Hypothalamus (tissue), 51 donors: Measurements from ENCODE around the gene YAE1.
A peak's percentile ranks its signal among the peaks of the same experiment; 100 is the strongest.

Experiments
- DNase-seq, 51 donors: peaks; one replicate each; lab custom pipeline; 2025; lab: John Stamatoyannopoulos, UW

Gene YAE1

DNA sequence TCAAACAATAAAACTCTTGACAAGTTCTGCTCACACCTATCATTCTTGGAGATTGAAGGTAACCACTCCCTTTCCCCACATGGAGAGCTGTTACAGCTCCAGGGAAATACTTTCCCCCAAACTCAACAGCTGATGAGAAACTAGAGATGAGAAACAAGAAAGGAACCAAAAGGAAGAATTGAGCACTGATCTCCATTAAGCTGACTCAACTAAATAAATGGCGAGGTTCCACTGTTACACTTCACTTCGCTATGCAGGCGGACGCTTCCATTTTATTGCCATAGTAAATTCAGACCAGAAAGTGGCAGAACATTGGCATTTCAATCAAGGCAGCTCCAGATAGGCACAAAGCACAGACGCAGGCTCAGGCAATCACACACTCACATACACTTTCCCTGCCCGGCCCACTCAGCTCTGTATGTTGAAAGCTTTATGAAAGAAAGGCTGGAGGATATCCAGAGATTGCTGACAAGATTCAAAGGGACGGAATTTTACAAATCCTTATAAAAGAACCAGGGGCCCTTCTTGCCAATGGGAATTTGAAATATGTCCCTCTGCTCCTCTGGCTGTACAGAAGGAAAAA lies 11.5 kb upstream of the YAE1 start:
- peak in 1 of 51 donors; percentile 5 for DNase-seq

DNA sequence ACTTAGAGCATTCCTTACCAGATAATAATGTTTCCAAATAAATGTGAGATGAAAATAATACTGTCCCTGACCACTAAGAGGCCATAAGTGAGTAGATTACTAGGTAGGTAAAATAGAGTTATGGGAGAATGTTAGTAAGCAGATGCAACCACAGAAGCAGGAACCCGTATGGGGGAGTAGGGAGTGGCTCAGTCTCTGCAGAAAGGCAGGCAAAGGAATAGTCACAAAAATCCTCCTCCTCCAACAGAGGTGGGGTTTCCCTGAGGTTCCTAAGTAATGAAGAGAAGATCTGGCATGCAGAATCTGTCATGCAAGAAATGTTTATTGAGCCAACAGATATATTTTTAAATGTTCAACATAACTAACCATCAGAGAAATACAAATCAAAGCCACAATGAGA lies 9.0 kb upstream of the YAE1 start:
- DNase-seq = no peak

DNA sequence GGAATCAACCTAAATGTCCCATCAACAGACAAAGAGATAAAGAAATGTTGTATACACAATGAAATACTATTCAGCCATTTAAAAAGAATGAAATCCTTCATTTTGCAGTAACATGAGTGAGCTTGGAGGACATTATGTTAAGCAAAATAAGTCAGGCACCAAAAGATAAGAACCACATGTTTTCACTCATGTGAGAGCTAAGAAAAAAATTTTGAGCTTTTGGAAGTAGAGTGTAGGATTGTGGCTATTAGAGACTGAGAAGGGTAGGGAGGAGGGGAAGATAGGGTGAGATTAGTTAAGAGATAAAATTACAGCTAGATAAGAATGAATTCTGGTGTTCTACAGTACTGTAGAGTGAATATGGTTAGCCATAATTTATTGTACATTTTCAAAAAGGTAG lies 8.3 kb upstream of the YAE1 start:
- no peak for DNase-seq

DNA sequence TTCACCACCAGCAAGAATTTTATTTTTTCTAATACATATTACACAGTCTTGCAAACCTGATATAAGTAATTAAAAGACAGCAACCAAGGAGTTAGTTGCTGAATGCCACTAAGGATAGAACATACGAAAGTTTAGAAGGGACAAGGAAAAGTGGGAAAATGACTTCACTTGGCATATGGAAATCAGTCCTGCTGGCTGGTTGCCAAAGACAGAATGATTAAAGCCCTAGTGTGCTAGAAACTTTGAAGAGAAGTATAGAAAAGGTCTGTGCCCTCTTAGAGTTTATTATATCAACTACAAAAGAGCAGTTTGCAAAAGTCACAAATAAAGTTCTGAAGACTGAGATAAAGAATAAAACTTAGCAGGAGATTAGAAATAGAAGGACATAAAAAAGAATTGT lies 5.8 kb upstream of the YAE1 start:
- DNase-seq = no peak

DNA sequence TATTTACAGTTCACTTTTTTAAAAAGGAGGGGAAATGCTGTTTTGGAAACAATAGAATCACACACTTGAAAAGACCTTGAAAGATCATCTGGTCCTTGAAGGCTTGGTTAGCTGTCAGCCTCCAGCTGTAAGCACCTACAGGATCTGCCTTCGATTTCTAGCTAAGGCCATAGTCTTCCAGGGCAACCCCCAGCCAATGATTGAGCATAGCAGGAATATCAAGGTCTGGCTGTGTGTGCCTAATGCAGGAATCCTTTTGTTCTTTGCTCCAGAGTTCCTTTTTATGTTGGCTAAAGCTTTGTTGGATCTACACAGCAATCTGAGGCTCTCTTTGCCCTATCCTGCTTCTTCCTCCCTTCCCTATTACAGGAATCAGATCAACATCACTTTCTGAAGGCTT lies 5.2 kb upstream of the YAE1 start:
- DNase-seq = no peak

DNA sequence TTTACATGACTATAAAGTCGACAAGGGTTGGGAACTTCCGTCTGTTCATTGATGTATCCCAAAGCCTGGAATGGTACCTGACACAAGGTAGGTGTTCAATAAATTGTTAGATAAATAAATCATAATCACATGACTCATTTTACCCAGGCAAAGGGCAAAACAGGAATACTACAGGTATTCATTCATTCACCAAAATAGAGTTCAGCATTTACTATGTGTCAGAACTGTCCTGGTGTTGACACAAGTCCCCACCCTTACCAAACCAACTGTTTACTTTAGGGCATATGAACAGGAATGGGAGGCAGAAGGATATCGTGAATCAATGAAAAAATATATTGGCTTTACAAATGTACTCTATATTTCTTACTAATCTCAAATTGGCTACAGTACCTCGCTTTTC lies 666 bp upstream of the YAE1 start:
- DNase-seq = no peak

DNA sequence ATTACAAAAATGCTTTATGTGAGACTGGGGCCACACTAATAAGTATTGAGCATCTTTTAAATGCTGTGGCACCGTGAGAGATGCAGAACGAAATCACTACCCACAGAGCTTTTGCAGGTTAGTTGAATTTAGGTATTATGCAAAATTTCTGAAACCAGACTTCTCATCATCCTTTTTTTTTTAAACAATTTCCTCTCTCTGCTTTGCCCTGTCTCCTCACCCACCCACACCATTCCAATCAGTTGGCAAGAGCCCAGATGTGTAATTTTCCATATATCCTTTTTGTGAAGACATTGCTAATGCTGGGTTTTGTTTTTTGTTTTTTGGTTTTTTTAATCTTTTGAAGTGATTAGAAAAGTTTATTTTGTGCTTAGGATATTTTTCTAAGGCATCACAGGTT lies 1.1 kb downstream of the YAE1 start:
- DNase-seq = no peak

DNA sequence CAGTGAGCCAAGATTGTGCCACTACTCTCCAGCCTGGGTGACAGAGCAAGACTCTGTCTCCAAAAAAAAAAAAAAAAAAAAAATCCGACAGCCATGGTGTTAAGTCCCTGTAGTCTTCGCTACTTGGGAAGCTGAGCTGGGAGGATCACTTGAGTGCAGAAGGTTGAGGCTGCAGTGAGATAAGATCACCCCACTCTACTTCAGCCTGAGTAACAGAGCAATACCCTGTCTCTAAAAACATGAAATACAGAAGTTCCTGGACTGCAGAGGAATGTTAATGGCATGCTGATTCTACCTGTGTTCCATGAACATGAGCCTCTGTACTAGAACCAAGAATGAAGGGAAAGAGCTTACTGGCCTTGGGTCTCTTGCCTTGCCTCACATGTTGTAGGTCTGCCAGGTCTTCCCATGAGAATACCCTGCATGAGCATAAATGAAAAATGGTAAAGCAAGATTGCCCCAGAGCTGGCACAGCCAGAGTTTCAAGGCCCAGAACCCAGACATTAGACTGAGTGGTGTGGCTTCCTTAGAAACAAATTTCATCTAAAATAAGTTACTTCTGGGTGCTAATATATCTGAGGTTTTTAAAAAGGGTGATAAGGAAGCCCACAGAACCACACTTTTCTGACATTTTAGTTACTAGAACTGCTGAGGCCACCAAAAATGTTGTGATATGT lies 8.6 kb downstream of the YAE1 start:
- DNase-seq = no peak

DNA sequence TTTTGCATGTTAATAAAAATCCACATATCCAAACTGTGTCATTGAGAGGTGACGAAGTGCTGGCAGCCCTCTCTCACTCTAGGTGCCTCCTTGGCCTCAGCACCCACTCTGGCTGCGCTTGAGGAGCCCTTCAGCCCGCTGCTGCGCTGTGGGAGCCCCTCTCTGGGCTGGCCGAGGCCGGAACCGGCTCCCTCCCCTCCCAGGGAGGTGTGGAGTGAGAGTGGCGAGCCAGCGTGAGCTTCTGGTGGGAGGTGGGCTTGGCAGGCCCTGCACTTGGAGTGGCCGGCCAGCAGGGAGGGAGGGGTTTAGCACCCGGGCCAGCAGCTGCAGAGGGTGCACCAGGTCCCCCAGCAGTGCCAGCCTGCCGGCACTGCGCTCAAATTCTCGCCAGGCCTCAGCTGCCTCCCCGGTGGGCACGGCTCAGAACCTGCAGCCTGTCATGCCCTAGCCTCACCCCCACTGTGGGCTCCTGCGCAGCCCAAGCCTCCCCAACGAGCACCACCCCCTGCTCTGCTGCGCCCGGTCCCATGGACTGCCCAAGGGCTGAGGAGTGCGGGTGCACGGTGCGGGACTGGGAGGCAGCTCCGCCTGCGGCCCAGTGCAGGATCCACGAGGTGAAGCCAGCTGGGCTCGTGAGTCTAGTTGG lies 11.1 kb downstream of the YAE1 start:
- no peak for DNase-seq

DNA sequence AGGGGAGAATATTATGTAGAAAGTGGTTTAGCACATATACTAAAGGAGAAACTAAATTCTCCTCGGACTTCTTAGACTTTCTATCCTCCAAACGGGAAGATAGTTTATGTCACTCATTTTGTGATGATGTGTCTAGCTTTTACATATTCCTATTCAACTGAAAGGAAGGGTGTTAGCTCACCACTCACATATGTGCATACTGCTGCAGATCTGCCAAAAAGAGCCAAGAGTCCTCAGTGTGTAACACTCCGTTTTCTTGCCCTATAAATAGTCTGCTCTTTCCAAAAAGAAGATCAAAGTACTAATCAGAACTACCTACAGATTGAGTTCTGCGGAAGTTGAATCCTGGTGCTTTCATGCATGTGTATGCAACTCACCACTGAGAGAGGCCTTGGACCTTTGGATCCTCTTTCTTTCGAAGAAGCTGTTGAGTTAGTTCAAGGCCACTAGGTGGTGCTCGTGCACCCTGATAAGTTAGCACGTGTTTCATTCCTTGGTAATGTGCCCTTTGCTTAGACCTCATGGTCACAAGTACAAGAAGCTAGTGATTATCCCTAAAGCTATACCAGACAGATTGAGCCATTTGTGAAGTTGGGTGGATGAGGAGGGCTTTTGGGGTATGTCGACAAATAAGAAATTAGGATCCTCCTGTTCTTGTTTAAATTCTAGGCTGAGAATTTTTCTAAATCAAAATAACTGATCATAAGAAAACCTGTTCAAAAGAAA lies 14.1 kb downstream of the YAE1 start:
- DNase-seq = peak in 46 of 51 donors; percentile 1 to 88 (median 44)

DNA sequence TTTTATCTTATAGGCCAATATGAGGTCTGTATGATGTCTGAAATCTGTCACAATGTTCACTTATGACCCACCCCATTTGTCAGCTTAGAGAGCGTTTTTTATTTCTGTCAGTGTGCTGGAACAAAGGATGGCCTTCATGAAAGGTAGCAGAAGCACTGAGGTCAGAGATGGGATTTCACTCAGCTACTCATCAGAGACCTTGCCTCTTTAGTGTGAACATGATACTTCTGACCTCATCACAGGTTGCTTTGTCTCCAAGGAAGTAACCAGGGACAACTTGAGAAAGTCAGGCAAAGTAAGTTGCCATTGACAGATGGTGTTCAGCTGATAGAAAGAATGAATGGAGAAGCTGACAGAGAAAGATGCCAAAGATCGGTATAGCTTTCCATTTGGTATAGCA lies 16.3 kb downstream of the YAE1 start:
- DNase-seq = no peak

DNA sequence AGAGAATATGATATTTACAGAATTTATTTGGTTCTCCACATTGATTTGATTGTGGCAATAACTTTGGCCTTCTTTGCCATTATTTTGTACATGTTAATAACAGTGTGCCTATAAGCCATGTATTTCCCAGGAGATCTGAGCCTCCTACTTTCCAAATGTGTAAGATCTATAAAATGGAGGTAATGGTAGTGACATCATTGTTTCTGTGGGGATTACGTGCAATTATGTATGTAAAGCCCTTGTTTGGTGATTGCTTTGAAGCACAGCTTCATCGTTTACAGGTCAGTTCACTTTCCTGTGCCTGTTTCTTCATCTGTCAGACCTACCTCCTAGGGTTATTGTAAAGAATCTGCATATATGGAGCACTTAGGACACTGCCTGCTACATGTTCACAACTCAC lies 17.3 kb downstream of the YAE1 start:
- DNase-seq = no peak

DNA sequence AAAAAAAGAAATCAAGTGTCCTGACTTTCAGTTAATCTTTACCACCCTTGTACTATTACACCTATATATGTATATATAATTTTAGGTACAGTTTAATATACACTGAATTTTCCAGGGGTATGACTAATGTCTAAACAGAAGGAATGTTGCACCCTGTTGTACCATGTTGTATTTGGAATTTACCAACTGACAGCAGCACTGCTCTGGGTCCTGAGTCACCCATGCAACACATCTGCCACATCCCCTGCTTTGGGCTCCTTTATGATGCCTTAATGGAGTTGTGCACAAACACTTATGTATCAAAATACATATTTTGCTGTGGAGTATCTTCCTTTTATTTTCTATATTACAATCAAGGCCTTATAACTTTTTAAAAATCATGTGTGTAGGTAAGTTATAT lies 21.2 kb downstream of the YAE1 start:
- DNase-seq = no peak

DNA sequence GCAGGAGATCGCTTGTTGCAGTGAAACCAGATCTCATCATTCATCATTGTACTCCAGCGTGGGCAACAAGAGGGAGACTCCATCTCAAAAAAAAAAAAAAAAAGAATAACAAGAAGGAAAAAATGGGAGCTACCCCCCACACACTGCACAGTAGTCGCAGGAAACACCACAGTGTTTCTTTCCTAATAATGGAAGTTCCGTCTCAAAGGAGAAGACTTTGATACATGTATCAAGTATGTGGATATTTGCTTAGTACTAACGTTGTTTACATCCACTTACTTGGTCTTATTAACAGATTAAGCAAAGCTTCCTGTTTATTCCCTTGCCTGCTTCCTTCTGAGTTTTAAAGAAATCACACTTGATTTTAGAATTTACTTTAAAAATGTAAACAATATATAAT lies 22.2 kb downstream of the YAE1 start:
- no peak for DNase-seq

DNA sequence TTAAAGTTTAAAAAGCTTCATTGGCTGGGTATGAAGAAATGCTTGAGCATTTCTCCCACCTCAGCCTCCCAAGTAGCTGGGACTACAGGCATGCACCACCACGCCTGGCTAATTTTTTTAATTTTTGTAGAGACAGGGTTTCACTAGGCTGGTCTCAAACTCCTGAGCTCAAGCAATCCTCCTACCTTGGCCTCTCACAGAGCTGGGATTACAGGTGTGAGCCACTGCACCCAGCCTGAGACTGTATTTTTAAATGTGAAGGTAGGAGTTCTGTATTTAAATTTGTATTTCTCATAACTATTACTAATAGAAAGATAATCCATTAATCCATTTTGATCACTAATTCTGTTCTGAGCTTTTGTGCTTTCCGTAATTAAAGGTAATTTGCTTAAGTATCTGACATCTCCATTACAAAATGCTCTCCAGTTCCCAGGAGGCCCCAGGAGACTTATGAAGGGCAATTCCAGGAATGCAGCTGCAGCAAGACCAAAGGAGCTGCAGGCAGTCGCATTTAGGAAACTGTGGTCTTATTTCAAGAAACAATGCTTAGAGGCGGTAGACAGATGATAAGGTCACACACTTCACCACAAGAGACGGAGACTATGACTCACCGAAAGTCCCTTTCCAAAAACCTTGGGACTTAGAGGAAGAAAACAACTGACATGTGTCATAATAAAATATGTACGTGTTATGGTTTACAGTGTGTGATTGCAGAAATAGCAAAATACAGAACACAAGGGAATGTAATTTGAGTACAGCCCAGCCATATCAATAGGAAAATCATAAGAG lies 23.3 kb downstream of the YAE1 start:
- DNase-seq = no peak

DNA sequence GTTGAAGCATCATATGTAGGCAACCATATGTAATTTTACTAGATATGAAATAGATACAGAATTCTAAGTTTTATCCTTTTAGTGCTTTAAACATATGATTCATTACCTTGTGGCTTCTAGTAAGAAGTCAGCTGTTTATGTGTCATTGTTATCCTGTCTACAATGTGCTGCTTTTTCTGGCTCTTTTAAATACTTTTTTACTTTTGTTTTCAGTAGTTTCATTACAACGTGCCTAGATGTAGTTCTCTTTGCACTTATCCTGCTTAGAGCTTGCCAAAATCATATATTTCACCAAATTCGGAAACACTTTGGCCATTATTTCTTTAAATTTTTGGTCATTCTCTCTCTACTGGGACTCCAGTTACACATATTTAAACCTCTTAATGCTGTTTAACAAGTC lies 26.4 kb downstream of the YAE1 start:
- no peak for DNase-seq

DNA sequence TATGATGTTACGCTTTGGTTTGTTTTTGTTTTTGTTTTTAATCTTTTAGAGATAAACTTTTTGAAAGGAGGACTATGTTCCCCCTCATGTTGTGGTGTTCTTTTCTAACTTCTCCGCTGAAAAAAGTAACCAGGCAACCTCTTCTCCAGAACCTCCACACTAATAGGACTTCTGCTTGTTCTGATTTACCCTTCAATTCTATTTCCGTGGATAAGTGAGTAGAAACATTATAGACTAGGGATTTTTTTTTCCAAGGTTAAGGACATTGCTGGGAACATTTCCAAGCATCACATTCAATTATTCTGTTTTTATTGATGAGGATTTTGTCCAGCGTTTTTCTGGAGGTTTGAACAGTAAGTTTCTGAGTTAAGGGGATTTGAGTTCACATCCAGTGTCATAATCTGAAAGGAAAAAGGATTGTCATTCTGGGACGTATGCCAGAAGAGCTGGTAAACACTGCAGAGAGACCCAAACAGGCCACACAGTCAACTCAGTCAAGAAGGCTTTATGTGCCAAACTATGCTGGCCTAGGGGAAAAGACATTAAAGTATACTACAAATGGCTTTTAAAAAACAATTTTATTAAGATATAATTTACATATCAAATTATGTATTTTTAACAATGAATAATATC lies 28.9 kb downstream of the YAE1 start:
- DNase-seq = peak in 3 of 51 donors; percentile 4 to 15 (median 12)

DNA sequence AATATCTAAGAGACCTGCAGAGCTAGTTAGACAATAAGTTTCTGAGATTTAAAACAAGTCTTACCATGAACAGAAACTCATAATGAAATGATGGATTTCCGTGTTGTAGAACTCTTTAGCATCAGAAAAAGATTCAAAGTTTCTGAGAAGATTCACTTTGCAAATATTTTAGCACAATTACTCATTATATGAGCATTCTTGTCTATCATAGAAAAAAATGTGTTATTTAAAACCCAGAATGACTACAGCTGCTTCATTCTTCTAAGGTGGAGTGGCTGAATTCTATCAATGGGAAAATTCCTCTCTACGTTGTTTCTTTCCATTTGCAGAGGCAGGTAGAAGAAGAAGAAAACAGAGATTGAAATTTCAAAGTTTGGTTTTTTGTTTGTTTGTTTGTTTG lies 36.1 kb downstream of the YAE1 start:
- no peak for DNase-seq

DNA sequence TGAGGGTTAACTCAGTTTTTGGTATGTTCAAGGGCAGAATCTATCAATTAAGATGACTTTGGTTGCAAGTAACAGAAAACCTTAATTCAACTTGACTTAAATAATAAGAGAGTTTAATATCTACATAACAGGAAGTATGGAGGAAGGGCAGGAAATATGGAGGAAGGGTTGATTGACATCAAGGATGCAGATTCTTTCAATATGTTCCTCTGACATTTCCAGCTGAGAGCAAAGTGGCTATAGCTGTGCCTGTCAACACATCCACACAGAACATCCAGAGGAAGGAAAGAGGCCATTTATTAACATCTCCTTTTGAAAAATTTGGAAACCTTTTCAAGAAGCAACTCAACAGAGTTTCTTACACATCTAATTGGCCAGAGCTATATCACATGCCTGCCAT lies 37.7 kb downstream of the YAE1 start:
- DNase-seq = no peak

DNA sequence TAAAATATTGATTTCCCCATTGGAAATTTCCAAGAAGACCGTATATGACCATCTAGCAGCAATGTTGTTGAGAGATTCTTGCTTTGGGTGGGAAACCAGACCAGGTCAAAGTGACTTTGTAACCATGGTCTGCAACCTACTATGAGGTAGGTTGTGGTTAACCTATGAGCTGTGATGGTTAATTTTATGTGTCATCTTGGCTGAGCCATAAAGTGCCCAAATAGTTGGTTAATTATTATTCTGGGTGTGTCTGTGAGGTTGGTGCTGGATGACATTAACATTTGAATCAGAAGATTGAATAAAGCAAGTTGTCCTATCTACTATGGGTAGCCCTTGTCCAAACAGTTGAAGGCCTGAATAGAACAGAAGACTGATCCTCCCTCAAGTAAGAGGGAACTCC lies 38.9 kb downstream of the YAE1 start:
- DNase-seq = no peak
